GM12801 (cell line): ENCODE measurements around the gene AUP1.

ENCODE experiments used
- CTCF ChIP-seq: IDR thresholded peaks from one replicate; pipeline ENCODE4 v1.5.1; 2011; ENCODE audit warnings: control low read depth; ENCODE audit not compliant: insufficient read length; ENCODE audit errors: extremely low read depth

The AUP1 gene

GRCh38 chr2:74548900-74549826, 19.7 kb upstream of the AUP1 start:
- no peak for TF ChIP-seq CTCF

GRCh38 chr2:74548285-74548899, 18.9 kb upstream of the AUP1 start:
- no peak for TF ChIP-seq CTCF

DNA sequence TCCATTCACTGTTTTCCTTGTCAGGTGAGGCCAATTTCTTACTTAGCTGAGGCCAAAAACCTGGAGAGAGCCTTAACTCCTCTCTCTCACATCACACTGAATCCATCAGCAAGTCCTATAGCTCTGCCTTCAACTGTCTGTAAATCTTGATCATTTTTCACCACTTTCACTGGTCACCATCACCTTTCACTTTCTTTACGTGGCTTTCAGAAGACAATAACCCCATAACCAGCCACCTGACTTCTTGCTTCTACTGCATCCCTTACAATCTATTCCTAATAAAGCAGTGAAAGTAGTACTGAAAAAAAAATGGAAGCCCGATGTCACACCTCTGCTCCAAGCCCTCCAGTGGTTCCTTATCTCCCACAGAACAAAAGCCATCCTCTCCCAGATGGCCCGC, 16.5 kb upstream of the AUP1 start:
- TF ChIP-seq CTCF = no peak

- no peak for TF ChIP-seq CTCF
Observed at GRCh38 chr2:74544634-74545033, 15.1 kb upstream of the AUP1 start.

DNA sequence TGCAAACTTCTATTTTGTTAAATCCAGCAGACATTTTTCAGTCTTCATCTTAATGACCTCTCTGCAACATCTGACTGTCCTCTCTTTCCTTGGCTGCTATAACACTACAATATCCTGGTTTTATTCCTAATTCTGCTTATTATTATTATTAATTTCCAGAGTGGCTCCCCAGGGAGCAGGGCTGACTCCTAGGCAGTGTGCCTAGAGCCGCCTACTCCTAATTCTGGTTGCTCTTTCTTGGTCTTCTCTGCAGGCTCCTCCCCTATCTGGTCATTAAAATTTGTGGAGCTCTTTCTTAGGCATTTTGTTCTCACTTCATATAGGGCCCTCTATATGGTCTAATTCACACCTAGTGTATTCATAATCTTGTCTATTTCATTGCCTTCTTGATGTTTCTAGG, 13.5 kb upstream of the AUP1 start:
- TF ChIP-seq CTCF = no peak

GRCh38 chr2:74540291-74540690, 10.8 kb upstream of the AUP1 start:
- TF ChIP-seq CTCF = no peak

DNA sequence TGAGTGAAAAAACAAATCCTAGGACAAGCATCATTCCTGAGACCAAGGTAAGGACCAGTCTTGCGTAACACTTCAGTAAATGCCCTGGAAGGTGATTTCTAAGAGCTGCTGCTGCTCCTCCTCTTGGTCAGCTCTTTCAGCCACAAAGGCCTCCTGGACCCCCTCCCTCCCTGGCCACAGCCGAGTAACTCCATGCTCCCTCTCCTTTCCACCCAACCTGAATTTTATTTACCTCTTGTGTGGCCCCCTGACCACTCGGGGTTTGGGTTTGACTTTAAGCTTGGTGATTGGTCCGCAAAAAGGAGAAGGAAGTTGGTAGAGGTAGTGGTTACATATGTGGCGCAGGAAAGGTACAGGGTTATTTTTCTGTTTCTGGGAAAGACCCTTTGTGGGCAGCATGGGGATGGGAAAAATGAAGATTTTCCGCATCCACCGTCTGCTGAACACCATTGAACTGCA, 9.4 kb upstream of the AUP1 start:
- TF ChIP-seq CTCF = no peak
